GM12891 (cell line): ENCODE data around the gene THEM5.

Experiments
- DNase-seq: peaks from one replicate; pipeline ENCODE4 v3.0.0; 2011; ENCODE audit warnings: low spot score; ENCODE audit not compliant: insufficient read length
- FAIRE-seq: peaks from 2 replicates; lab custom pipeline; 2011; peaks lifted over from hg19 to GRCh38; lab: Jason Lieb, UNC
- PAX5 ChIP-seq: IDR thresholded peaks from 2 replicates; pipeline ENCODE4 v1.6.1; 2011; ENCODE audit warnings: low read length, moderate library complexity, mild to moderate bottlenecking; ENCODE audit not compliant: insufficient read depth, severe bottlenecking
- POLR2A ChIP-seq: IDR thresholded peaks from 2 replicates; pipeline ENCODE4 v1.6.1; 2011; ENCODE audit warnings: low read depth, low read length, control low read depth
- POLR2AphosphoS5 ChIP-seq: IDR thresholded peaks from 2 replicates; pipeline ENCODE4 v1.6.1; 2011; ENCODE audit warnings: low read depth, low read length, control low read depth
- POU2F2 ChIP-seq: IDR thresholded peaks from 2 replicates; pipeline ENCODE4 v1.6.1; 2011; ENCODE audit warnings: low read depth, mild to moderate bottlenecking, control low read depth, low read length, moderate library complexity
- SPI1 ChIP-seq: IDR thresholded peaks from 2 replicates; pipeline ENCODE4 v1.6.1; 2011; ENCODE audit warnings: low read depth, low read length, control low read depth
- TAF1 ChIP-seq: IDR thresholded peaks from 2 replicates; pipeline ENCODE4 v1.6.1; 2011; ENCODE audit warnings: low read depth, low read length, control low read depth

Gene THEM5

GRCh38 chr1:151819976-151820623 is 33.4 kb downstream of the THEM5 start:
- DNase-seq = no peak
- TF ChIP-seq POLR2A (no peak), POU2F2 (no peak), POLR2AphosphoS5 (no peak), TAF1 (no peak), PAX5 (no peak), SPI1 (no peak)
- FAIRE-seq = no peak

GRCh38 chr1:151819227-151819835 is 34.2 kb downstream of the THEM5 start:
- no peak for FAIRE-seq
- DNase-seq = no peak
- TF ChIP-seq TAF1 (no peak), POLR2AphosphoS5 (no peak), POU2F2 (no peak), PAX5 (no peak), SPI1 (no peak), POLR2A (no peak)

- no peak for TF ChIP-seq POU2F2
- TF ChIP-seq POLR2A = no peak
- no peak for TF ChIP-seq PAX5
- no peak for TF ChIP-seq TAF1
- TF ChIP-seq SPI1 = peak; percentile 15; the same call in 1 of the 2 replicates
- FAIRE-seq (no peak), DNase-seq (no peak)
Measured at GRCh38 chr1:151817353-151817730, 36.2 kb downstream of the THEM5 start.

- DNase-seq (no peak), FAIRE-seq (no peak)
Measured at GRCh38 chr1:151816548-151817352, 36.8 kb downstream of the THEM5 start.

GRCh38 chr1:151815716-151816327 is 37.7 kb downstream of the THEM5 start:
- FAIRE-seq = no peak
- TF ChIP-seq SPI1 (no peak), TAF1 (no peak), POU2F2 (no peak), POLR2A (no peak), POLR2AphosphoS5 (no peak)

More at GRCh38 chr1:151816548-151817352, 36.8 kb downstream of the THEM5 start:
- TF ChIP-seq PAX5 (no peak), POU2F2 (no peak), TAF1 (no peak), POLR2AphosphoS5 (no peak), SPI1 (no peak), POLR2A (no peak)

GRCh38 chr1:151814971-151815545 is 38.5 kb downstream of the THEM5 start:
- FAIRE-seq (no peak), DNase-seq (no peak)
- TF ChIP-seq POLR2AphosphoS5 (no peak), PAX5 (no peak), TAF1 (no peak)

More at GRCh38 chr1:151815716-151816327, 37.7 kb downstream of the THEM5 start:
- no peak for DNase-seq

GRCh38 chr1:151814426-151814825 is 39.1 kb downstream of the THEM5 start:
- FAIRE-seq (no peak), DNase-seq (no peak)
- TF ChIP-seq TAF1 (no peak), PAX5 (no peak), SPI1 (no peak), POLR2AphosphoS5 (no peak), POLR2A (no peak)

GRCh38 chr1:151813271-151813977 is 40.1 kb downstream of the THEM5 start:
- TF ChIP-seq PAX5 (no peak), POLR2A (no peak), SPI1 (no peak), POLR2AphosphoS5 (no peak), TAF1 (no peak)
- DNase-seq (no peak), FAIRE-seq (no peak)
